OCI-LY3 (cell line): Measurements from ENCODE around the gene CARF.
"Not testable (repeated sequence)": the region's sequence is repeated elsewhere in the genome, so short reads cannot be mapped to it uniquely, and the experiment has no call there.

Experiments used
- H2AFZ ChIP-seq: fragments of 200-600, 300-600 bp; shearing (Covaris generic); 2 replicates; pipeline ENCODE4 v1.6.0; 2014; ENCODE audit warnings: antibody characterized with exemption, low read depth, low read length
- H3K27ac ChIP-seq: fragments of 200-600, 300-600 bp; sonication (generic); 2 replicates; pipeline ENCODE4 v1.5.1; 2014; ENCODE audit warnings: mild to moderate bottlenecking, low read length, moderate library complexity, mixed read lengths
- H3K27me3 ChIP-seq: fragments of 200-600, 300-600 bp; sonication (generic); 2 replicates; pipeline ENCODE4 v1.6.1; 2014; ENCODE audit warnings: low read depth, low read length, mixed read lengths
- H3K36me3 ChIP-seq: fragments of 200-600, 300-600 bp; sonication (generic); replicated peaks from 2 replicates; pipeline ENCODE3; 2014; ENCODE audit warnings: low read depth, low read length, mixed read lengths
- H3K4me1 ChIP-seq: fragments of 300-600, 200-600 bp; sonication (generic); 2 replicates; pipeline ENCODE4 v1.6.1; 2014; ENCODE audit warnings: low read length, mixed read lengths
- H3K4me2 ChIP-seq: fragments of 200-600, 300-600 bp; sonication (generic); 2 replicates; pipeline ENCODE4 v1.6.1; 2014; ENCODE audit warnings: low read length, mixed read lengths
- H3K4me3 ChIP-seq: fragments of 300-600, 200-600 bp; sonication (generic); 2 replicates; pipeline ENCODE4 v1.5.1; 2014; ENCODE audit warnings: antibody characterized with exemption, mild to moderate bottlenecking, low read length, moderate library complexity
- H3K79me2 ChIP-seq: fragments of 300-600, 200-600 bp; shearing (Covaris generic); 2 replicates; pipeline ENCODE4 v1.6.1; 2014; ENCODE audit warnings: mild to moderate bottlenecking, low read length, mixed read lengths
- H3K9ac ChIP-seq: fragments of 300-600, 200-600 bp; shearing (Covaris generic); 2 replicates; pipeline ENCODE4 v1.6.0; 2014; ENCODE audit warnings: mild to moderate bottlenecking, low read length, moderate library complexity
- H3K9me3 ChIP-seq: fragments of 200-600, 300-600 bp; shearing (Covaris generic); 2 replicates; pipeline ENCODE4 v1.6.1; 2014; ENCODE audit warnings: low read length, mixed read lengths; ENCODE audit not compliant: insufficient read depth
- H4K20me1 ChIP-seq: fragments of 200-600, 300-600 bp; sonication (generic); 2 replicates; pipeline ENCODE4 v1.6.1; 2016; ENCODE audit warnings: low read length, mixed read lengths; ENCODE audit not compliant: insufficient read depth
- EZH2phosphoT487 ChIP-seq: fragments of 200-600 bp; shearing (Covaris generic); IDR thresholded peaks from 2 replicates; pipeline ENCODE4 v1.6.1; 2018; ENCODE audit warnings: antibody characterized with exemption, mixed run types, low read depth
- TF ChIP-seq, protein P1 (sequence below): fragments of 200-600, 300-600 bp; sonication (generic); IDR thresholded peaks from 2 replicates; pipeline ENCODE4 v1.5.1; 2014; ENCODE audit warnings: antibody characterized with exemption, low read length, low read depth

Gene CARF

DNA sequence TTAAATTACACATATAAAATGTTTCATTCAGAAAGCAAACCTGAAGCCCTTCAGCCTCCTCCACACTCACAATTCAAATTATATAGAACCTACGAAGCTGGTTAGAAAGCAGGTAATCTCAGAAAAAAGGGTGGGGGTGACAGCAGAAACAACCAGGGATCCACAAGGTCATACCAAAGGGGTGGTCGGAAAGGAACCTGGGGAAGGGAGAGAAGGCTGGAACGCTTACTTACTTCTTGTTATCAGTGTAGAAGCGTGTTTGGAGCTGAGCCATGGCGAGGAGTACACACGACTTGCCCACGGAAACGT lies 918 bp upstream of the CARF start:
- Histone ChIP-seq H3K9me3 (no peaks in the 10 kb centered on the region), H3K9ac (peak overlapping the region; percentile 94), H3K4me1 (peaks cover 20% of the 10 kb centered on the region), H3K36me3 (peaks cover 10% of the 10 kb centered on the region), H3K27me3 (no peaks in the 10 kb centered on the region), H2AFZ (peak overlapping the region; percentile 98), H3K79me2 (peaks cover 47% of the 10 kb centered on the region), H3K27ac (peak overlapping the region; percentile 92), H3K4me3 (peak overlapping the region; percentile 93), H4K20me1 (0 out of 2 replicates have a peak, but pooled peaks cover 6% of the 10 kb centered on the region), H3K4me2 (peak overlapping the region; percentile 96)
- TF ChIP-seq EZH2phosphoT487, result no peak
- TF ChIP-seq, protein P1, sequence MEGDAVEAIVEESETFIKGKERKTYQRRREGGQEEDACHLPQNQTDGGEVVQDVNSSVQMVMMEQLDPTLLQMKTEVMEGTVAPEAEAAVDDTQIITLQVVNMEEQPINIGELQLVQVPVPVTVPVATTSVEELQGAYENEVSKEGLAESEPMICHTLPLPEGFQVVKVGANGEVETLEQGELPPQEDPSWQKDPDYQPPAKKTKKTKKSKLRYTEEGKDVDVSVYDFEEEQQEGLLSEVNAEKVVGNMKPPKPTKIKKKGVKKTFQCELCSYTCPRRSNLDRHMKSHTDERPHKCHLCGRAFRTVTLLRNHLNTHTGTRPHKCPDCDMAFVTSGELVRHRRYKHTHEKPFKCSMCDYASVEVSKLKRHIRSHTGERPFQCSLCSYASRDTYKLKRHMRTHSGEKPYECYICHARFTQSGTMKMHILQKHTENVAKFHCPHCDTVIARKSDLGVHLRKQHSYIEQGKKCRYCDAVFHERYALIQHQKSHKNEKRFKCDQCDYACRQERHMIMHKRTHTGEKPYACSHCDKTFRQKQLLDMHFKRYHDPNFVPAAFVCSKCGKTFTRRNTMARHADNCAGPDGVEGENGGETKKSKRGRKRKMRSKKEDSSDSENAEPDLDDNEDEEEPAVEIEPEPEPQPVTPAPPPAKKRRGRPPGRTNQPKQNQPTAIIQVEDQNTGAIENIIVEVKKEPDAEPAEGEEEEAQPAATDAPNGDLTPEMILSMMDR, result no peak

DNA sequence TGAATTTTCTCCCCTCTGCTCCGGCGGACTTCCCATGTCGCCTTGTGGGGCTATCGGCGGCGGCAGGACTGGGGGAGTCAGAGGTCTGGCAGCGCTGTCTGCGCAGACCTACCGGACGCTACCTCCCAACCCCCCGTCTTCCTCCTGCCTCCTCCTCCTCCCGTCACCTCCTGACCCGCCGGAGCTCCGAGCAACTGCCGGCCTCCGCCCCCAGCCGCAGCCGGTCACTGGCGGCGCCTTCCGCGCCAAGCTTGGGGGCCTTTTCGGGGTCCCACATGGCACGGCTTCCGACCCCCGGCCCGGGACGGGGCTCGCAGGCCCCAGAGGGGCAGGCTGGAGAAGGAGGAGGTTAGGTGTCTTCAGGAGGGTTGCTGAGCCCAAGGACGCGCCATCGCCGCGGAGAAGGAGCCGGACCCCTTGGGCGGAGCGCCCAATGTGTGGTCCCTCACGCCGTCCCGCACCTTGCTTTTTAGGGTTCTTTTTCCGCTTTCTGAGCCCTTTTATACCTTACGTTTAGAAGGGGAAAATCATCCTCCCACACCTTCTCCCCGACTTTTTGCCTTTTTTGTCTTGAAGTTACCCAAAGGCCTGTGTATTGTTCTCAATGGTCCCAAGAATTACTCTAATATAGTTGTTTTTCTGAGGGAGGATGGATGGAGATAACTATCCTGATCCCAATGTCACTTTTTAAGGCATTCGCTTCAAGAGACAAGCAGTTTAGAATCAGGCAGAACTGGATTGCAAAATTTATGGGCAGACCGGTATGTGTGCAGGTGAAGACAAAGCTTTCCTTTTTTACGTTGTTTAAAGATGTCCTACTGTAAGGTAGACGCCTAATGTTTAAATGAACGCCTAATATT lies 497 bp downstream of the CARF start:
- peak overlapping the region; percentile 92 for H3K27ac ChIP-seq
- not testable (repeated sequence) for H3K9me3 ChIP-seq, H2AFZ ChIP-seq, H4K20me1 ChIP-seq, H3K27me3 ChIP-seq, H3K36me3 ChIP-seq
- H3K79me2 ChIP-seq, result peaks cover 40% of the 10 kb centered on the region
- H3K4me3 ChIP-seq, result peak overlapping the region; percentile 93
- H3K4me1 ChIP-seq, result peaks cover 20% of the 10 kb centered on the region
- peak overlapping the region; percentile 58 for H3K4me2 ChIP-seq
- peak overlapping the region; percentile 94 for H3K9ac ChIP-seq

DNA sequence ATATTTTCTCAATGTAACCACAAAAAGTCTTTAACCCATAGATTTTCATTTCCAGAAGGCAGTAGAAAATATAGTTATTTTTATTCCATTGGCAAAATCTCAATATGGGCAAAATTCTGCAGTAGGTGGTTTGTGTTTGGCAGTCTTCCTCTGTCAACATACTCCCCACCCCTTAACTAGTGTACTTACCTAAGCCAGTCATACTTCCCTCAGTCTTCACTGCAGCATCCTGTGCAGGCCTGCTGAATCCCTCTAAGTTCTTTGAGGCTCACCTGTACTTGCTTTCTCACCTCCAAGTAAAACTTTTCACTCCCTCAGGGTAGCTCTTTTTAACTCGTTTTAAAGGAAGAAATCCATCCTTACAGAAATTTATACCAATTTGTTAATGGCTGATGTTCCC lies 6.8 kb downstream of the CARF start:
- Histone ChIP-seq H2AFZ (no peak overlapping the region), H3K36me3 (no peaks in the 10 kb centered on the region), H3K4me2 (no peak overlapping the region), H3K4me3 (no peak overlapping the region), H3K27ac (no peak overlapping the region), H3K9me3 (no peaks in the 10 kb centered on the region), H3K79me2 (no peaks in the 10 kb centered on the region), H4K20me1 (no peaks in the 10 kb centered on the region), H3K4me1 (no peaks in the 10 kb centered on the region), H3K27me3 (no peaks in the 10 kb centered on the region), H3K9ac (no peak overlapping the region)
- TF ChIP-seq, protein P1, result no peak
- TF ChIP-seq EZH2phosphoT487, result no peak

DNA sequence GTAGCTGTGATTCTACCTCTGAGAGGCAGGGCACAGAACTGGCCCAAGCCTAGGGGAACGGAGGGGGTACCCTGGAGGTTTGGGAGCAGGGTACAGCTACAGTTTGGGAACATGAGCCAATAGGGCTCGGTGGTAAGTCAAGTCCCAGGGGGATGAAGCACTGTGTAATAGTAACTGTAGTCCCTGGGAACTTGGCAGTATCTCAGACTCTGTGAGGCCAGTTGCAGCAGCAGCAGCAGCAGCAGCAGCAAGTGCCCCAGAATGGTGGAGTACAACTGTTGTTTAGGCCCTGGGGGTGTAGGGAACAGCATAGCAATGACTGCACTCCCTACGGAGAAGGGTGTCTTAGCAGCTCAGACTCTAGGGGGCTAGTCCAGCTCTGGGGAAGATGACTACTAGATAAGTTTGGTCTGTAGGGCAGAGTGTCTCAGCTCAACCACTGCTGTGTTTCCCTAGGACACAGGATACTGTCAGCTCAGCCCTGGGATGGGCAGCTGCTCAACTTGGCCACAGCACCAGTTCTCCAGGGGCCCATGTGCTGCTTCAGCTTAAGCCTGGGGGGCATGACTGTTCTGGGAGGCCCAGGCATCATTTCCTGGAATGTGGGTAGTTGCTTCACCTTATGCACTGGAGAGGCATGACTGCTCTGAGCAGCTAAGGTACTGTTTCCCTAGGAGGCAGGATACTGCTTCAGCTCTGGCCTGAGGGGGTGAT lies 20.5 kb downstream of the CARF start:
- H3K9me3 ChIP-seq, result no peaks in the 10 kb centered on the region
- TF ChIP-seq EZH2phosphoT487, result no peak
- TF ChIP-seq, protein P1, result no peak
- no peaks in the 10 kb centered on the region for H3K79me2 ChIP-seq
- no peak overlapping the region for H3K9ac ChIP-seq
- no peaks in the 10 kb centered on the region for H3K27me3 ChIP-seq
- H3K4me3 ChIP-seq, result no peak overlapping the region
- no peak overlapping the region for H3K27ac ChIP-seq
- no peak overlapping the region for H2AFZ ChIP-seq
- H3K4me2 ChIP-seq, result no peak overlapping the region
- H4K20me1 ChIP-seq, result no peaks in the 10 kb centered on the region
- H3K4me1 ChIP-seq, result no peaks in the 10 kb centered on the region
- H3K36me3 ChIP-seq, result no peaks in the 10 kb centered on the region
